KOPT-K1 (cell line): ENCODE data around the gene ARRB1.

Experiments used
- H3K27ac ChIP-seq: fragments of 200-600 bp; sonication (generic); 2 replicates; pipeline ENCODE4 v1.5.1; 2016; ENCODE audit warnings: antibody characterized with exemption, mild to moderate bottlenecking, low read depth, low read length; ENCODE audit not compliant: poor library complexity, severe bottlenecking
- H3K36me3 ChIP-seq: fragments of 200-600 bp; sonication (generic); 2 replicates; pipeline ENCODE4 v1.5.1; 2017; ENCODE audit warnings: antibody characterized with exemption, mild to moderate bottlenecking, low read length, moderate library complexity; ENCODE audit not compliant: insufficient read depth
- H3K9me3 ChIP-seq: fragments of 200-600 bp; sonication (generic); 2 replicates; pipeline ENCODE4 v1.5.1; 2017; ENCODE audit warnings: antibody characterized with exemption, low read length, mild to moderate bottlenecking; ENCODE audit not compliant: insufficient read depth, poor library complexity, severe bottlenecking

Gene ARRB1

GRCh38 chr11:75351541-75351790 lies at the start of gene ARRB1:
ARRB1 (minus strand) TSS chr11:75351661; CDS start chr11:75351607, 54 bp downstream.
- Histone ChIP-seq H3K27ac (peak within 1 kb of the TSS; percentile 77), H3K36me3 (no peaks in the 10 kb centered on the region), H3K9me3 (no peaks in the 10 kb centered on the region)

DNA sequence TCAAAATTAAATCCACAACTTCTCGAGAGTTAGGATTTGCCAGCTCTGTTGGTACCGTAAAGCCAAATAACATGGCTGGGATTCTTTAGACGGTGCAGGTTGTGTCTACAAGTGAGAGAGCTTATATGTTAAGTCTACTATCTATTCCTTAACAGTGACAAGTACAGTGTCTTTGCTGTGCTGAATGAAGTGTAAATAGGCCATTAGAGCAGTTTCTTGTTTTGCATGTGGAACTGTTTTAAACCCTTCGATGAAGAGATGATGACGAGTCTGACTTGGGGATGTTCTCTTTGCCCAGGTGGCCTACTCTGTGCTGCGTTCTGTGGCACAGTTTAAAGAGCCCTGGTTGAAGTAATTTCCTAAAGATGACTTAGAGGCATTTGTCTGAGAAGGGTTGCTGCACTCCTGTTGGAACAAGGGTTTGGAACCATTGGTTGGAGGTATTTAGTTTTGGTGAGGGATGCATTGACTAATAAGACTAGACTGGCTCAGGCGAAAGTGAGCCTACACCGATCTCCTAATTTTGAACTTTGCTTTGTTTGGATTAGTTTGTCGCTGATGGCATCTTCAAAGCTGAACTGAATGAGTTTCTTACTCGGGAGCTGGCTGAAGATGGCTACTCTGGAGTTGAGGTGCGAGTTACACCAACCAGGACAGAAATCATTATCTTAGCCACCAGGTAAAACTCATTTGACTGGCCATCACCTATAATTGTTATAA lies 48.8 kb upstream of the ARRB1 start:
- peaks cover 54% of the 10 kb centered on the region for H3K36me3 ChIP-seq
- no peaks in the 10 kb centered on the region for H3K9me3 ChIP-seq
- H3K27ac ChIP-seq = peak overlapping the region; percentile 84

GRCh38 chr11:75399344-75400145 lies 48.1 kb upstream of the ARRB1 start, which contains the start of gene RPS3:
RPS3 (plus strand) TSS chr11:75399518; CDS start chr11:75399548, 30 bp downstream.
- Histone ChIP-seq H3K36me3 (peaks cover 46% of the 10 kb centered on the region), H3K27ac (peak within 1 kb of the TSS; percentile 84), H3K9me3 (no peaks in the 10 kb centered on the region)

- Histone ChIP-seq H3K9me3 (no peaks in the 10 kb centered on the region), H3K36me3 (peaks cover 40% of the 10 kb centered on the region), H3K27ac (no peak overlapping the region)
These were observed 47.4 kb upstream of the ARRB1 start for GRCh38 chr11:75398906-75399305.

DNA sequence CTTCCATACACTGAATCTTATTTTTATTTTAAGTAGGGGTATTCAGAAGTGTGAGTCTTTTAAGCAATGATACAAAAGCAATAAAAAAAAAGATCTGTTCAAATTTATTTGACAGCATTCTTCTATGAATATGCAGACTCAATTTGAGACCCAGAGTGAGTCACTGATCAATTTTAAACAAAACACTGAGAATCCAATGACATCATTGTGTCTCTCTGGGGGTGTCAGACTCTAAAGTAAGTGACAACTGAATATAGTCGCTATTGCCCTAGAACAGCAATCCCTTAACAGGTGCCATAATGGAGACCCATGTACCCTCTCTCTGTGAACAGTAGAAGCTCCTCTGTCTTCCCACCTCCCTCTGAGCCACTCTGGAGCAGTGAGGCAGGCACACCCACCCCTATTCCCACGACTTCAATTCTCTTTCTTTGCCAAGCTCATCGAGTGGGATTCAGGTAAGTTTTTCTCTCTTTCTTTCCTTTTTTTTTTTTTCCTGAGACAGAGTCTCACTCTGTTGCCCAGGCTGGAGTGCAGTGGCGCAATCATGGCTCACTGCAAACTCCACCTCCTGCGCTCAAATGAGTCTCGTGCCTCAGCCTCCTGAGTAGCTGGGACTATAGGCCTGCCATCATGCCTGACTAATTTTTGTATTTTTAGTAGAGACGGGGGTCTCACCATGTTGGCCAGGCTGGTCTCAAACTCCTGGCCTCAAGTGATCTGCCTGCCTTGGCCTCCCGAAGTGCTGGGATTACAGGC lies 42.8 kb upstream of the ARRB1 start:
- H3K9me3 ChIP-seq = no peaks in the 10 kb centered on the region
- no peaks in the 10 kb centered on the region for H3K36me3 ChIP-seq
- H3K27ac ChIP-seq = no peak overlapping the region

DNA sequence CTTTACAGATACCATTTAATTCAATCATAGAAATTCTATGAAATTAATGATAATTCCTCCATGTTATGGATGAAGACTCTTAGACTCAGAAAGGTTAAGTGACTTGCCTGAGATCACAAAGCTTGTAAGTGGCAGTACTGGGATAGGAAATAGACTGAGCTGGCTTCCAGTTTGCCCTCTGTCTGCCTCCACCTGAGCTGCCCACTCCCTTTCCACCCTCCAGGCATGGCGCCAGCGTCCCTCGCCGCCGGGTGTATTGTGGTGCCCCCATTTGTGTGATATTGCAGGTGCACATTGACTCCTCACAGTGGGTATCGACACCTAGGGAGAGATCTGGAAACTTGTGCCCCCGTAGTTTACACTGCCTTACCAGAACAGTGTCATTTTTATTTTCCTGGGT lies 38.5 kb upstream of the ARRB1 start:
- H3K36me3 ChIP-seq = no peaks in the 10 kb centered on the region
- no peak overlapping the region for H3K27ac ChIP-seq
- no peaks in the 10 kb centered on the region for H3K9me3 ChIP-seq

DNA sequence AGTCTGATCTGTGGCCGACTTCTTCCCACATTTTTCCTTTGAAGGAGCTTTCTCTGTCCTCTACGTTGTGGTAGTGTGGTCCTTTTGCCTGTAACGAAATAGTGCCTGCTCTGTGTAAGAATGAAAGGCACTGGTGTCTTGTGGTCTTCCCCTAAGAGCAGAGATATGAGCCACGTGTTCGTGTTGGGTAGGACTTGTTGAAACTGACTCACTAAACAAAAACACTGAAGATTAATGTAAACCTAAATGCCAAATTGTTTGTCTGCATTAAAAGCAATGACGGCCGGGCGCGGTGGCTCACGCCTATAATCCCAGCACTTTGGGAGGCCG lies 37.8 kb upstream of the ARRB1 start:
- Histone ChIP-seq H3K27ac (no peak overlapping the region), H3K36me3 (no peaks in the 10 kb centered on the region), H3K9me3 (no peaks in the 10 kb centered on the region)

- Histone ChIP-seq H3K9me3 (no peaks in the 10 kb centered on the region), H3K27ac (no peak overlapping the region), H3K36me3 (no peaks in the 10 kb centered on the region)
These were observed 37.2 kb upstream of the ARRB1 start for GRCh38 chr11:75388386-75389275.

GRCh38 chr11:75387736-75388294 lies 36.4 kb upstream of the ARRB1 start:
- H3K27ac ChIP-seq = no peak overlapping the region
- H3K9me3 ChIP-seq = no peaks in the 10 kb centered on the region
- H3K36me3 ChIP-seq = no peaks in the 10 kb centered on the region

- Histone ChIP-seq H3K27ac (no peak overlapping the region), H3K9me3 (no peaks in the 10 kb centered on the region), H3K36me3 (no peaks in the 10 kb centered on the region)
These were observed 35.6 kb upstream of the ARRB1 start for GRCh38 chr11:75386942-75387630.

- H3K9me3 ChIP-seq = no peaks in the 10 kb centered on the region
- no peaks in the 10 kb centered on the region for H3K36me3 ChIP-seq
These were observed 33.1 kb upstream of the ARRB1 start for GRCh38 chr11:75384438-75385080.

GRCh38 chr11:75383246-75383645 lies 31.8 kb upstream of the ARRB1 start:
- Histone ChIP-seq H3K9me3 (no peaks in the 10 kb centered on the region), H3K36me3 (no peaks in the 10 kb centered on the region), H3K27ac (peak overlapping the region; percentile 35)

More at GRCh38 chr11:75384438-75385080, 33.1 kb upstream of the ARRB1 start:
- H3K27ac ChIP-seq = no peak overlapping the region

- no peaks in the 10 kb centered on the region for H3K36me3 ChIP-seq
- no peaks in the 10 kb centered on the region for H3K9me3 ChIP-seq
- H3K27ac ChIP-seq = peak overlapping the region; percentile 10
These were observed 29.4 kb upstream of the ARRB1 start for GRCh38 chr11:75380716-75381420.
